GM21529 (cell line): ENCODE data around the gene TCF4.
A peak's percentile ranks its signal among the peaks of the same experiment; 100 is the strongest.

Source experiments
- ATAC-seq: cut with Tn5 transposase; IDR thresholded peaks from one replicate; pipeline ENCODE4 v1.9.1; 2021; ENCODE audit not compliant: unreplicated experiment

The TCF4 gene

GRCh38 chr18:55356815-55357214, 231.2 kb downstream of the TCF4 start:
- no peak for ATAC-seq

DNA sequence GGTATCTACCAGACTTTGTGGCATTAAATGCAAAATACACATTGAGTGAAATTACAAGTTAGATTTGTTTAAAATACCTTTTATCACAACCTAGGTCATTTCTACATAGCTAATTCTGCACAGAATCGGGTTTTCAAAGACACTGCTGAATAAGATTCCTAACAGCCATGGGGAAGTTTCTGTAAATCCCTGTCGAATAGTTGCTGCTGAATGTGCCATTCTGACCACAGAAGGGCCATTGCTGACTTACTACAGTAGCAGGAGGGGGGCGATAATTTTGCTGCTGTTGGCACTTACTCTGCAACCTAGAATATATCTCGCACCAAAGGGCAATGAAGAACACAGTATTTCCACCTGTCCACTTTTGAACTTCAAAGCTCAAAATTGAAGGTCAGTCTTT, 232.8 kb downstream of the TCF4 start:
- ATAC-seq: no peak

GRCh38 chr18:55354795-55355194, 233.2 kb downstream of the TCF4 start:
- no peak for ATAC-seq

GRCh38 chr18:55353806-55354205, 234.2 kb downstream of the TCF4 start:
- ATAC-seq: no peak

DNA sequence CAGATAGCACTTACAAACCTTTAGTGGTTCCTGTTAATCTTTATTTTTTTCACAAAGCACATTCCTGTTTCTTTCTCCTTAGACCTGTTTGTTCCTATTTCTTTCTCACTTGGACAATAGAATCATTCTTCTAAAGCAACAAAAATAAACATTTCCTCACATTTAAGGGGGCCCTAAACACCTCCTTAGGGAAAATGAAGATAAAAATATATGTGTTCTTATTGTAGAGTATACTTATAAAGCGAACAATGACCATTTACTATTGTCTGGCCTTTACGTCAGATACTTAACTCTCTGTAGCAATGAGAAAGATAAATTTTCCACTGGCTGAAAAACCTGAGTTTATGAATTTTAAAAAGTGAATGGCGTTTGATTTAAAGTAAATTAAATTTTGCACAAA, 234.6 kb downstream of the TCF4 start:
- ATAC-seq: no peak

GRCh38 chr18:55351980-55352714, 235.8 kb downstream of the TCF4 start:
- ATAC-seq: peak; percentile 61

GRCh38 chr18:55351241-55351691, 236.7 kb downstream of the TCF4 start:
- no peak for ATAC-seq

DNA sequence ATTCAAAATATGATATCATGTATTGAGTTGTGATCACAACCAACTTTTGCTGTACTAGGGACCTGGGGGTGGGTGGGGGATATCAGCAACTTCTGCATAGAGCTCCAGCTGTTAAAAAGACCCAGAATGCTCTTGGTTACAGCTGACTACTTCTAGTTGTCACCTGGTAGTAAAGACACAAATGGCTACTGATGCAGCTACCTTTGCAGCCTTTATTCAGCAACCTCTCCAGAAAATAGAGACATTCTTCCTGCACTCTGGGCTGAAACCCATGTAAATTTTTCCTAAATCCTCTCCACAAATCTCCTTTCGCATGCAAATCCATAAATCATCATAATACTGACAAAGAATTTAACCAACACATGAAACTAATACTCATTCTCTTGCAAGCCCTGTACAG, 238.3 kb downstream of the TCF4 start:
- no peak for ATAC-seq

GRCh38 chr18:55346961-55347740, 240.8 kb downstream of the TCF4 start:
- ATAC-seq: no peak

DNA sequence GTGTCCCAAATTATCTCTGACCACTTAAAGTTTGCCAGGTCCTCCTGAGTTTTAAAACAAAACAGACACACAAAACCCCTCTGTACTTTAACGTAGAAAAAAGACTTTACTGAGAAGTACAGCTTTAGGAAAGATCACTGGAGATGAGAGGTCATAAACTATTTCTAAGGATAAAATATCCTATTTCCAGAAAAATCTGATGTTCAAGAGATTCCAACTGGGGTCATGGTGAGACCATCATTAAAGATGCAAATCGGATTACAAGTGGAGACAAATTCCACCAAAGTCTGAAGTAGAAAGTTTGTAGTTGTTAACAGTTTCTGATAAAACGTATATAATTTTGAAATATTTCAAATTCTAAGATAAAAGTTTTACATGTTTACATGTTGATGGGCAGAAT, 241.6 kb downstream of the TCF4 start:
- ATAC-seq: no peak

GRCh38 chr18:55345103-55345950, 242.7 kb downstream of the TCF4 start:
- ATAC-seq: no peak

DNA sequence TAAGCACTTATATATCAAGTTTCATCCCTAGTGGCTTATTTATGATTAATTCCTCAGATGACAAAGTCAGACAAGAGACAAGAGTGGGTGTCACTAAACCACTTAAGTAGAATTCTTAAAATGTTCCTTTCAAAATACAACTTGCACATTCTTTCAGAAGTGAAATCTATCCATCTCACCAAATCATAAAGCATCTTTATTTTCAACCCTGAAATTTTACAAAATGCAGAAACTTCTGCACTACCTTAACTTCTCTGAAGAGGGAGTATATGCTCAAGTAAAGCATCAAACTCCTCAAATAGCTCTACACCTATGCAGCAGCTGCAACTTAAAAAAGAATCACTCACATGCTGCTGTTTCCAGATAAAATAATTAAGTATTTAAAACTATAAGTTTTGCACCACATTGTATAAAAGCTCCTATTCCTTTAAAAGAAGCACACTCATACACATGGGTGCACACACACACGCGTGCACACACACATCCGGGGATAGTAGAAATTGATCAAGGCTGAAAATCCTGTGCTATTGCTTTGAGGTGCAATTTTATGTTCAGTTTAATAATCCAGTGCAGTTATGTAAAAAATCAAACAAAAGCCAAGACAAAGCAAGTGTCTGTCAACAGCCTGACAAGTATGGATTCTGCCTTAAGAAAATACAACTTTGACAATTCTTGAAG, 244.5 kb downstream of the TCF4 start:
- peak; percentile 71 for ATAC-seq

DNA sequence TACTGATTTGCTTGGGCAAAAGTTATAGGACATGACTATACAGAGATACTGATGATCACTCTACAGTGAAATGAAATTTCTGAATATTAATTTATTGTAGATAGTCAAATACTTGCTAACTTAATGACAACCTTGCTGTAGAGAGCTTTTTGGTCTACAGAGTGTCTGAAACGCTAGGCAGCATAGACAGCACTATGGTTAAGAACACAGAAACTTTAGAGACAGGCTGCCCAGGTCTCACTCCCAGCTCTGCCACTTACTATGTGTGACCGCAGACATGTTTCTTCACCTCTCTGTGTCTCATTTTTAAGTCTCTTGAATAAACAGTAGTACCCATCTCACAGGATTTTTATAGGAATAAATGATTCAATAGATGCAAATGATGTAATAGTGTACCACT, 247.0 kb downstream of the TCF4 start:
- ATAC-seq: no peak

- no peak for ATAC-seq
These were observed 248.0 kb downstream of the TCF4 start for GRCh38 chr18:55339990-55340389.

DNA sequence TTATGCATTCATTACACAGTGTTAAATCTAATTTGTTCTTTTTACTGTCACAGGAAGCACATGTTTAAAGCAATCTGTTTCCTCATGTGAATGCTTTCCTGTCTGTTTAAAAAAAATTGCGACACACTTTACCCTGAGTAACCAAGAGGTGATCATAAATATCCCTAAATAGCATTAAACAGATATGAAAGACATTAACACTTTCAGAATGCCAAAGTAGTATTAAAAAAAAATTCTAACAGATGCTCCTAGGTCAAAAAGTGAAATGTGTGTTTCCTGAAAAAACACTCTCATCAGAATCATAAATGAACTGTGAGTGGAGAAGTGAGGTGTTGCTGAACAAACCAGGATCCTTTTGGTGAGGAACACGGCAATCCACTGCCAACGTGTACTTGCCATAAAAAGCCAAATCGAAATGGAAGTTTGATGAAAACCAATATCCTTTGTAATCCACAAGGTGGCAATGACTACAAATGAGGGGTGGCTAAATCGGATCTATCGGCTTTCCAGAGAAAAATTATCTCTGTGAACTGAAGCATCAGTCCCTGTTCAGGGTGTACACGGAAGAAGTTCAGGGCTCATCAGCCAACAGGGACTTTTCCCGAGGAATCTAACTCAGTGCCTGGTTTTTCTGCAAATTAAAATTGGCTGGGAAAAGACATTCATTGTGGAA, 248.9 kb downstream of the TCF4 start:
- ATAC-seq: no peak

DNA sequence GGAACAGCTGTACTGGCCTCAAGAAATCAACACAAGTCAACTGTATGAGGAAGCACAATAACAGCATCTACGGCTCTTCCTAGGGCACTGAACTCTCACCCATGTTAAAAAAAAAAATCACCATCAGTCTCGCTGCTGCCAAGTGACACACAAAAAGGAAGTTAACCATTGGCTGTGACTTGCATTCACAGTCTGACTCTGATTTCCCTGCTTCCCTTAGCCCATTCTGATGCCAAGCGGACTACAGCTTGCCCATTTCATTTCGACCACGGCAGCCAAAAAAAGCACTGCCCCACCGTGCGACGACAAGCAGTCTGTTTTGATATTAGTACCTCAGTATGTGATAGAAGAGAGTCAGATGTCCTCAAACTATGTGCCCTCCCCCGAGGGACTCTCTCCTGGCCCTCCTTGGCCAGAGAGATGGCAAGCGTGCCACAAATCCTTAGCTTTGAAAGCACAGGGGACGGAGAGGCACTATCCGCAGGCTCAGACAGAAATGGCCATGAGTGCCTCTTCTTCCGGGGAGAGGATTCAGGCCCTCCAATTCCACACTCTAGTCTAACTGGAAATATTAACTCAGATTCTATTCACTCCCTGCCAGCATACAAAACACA, 250.0 kb downstream of the TCF4 start:
- ATAC-seq: no peak

DNA sequence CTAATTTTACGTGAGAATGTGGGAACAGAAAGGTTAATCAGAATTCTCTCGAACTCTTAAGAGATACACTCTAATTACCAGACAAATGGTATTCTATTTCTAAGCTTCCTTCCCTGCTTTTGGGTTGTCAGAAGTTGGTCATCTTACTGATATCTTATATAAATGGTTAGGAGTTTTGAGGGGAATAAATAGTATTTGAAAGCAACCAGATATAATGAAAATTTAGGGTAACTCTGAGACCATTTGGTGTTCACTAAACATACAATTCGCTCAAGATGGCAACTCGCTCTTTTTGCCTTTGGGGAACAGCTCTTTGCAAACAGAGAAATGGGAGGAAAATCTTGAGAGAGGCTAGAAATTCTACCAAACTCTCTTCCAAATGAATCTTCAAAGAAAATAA, 250.9 kb downstream of the TCF4 start:
- no peak for ATAC-seq

DNA sequence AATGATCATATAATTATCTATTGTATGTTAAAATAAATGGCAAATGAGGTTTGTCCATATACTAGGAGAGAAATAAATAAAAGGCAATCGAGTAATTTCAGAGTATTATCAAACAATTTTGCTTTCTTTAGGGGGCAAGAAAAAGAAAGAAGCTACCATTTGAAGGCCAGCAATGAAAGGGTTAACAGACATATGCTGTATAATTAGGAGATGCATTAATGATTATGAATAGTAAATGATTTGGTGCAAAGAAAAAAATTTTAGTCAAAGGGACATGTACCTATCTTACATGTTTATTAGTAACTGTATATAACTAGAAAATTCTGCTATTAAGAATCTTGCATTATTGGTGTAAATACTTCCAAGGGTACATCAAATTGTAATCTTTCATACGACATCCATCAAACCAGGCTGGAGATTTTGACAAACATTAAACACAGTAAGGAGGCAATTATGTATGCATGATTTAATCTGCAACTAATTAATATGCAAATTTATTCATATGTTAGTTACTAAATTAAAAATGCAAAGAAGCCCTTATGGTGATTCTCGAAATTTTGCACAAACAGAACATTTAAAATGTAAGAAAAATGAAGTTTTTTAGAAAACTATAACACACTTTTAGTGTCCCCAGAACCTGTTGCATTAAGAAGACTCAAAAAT, 251.4 kb downstream of the TCF4 start:
- no peak for ATAC-seq

DNA sequence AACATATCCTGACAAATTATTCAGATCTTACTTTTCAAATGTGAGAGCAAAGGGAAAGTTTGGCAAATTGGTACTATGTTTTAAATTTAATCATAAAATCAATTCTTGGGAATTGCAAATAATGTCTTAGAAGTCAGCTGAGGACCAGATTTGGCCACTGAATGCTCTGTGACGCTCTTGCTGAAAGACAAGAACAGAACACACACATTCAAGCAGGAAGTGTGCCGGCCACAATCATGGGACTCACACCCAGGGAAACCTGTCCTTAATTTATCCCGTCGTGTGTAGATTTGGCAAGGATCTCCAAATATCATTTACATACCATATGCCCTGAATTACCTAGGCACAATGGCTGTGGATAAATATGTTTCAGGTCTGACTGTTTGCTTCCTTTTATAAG, 253.1 kb downstream of the TCF4 start:
- ATAC-seq: no peak
